GM18873 (cell line): ENCODE results near the gene PEX14.

Experiments
- ATAC-seq: cut with Tn5 transposase; IDR thresholded peaks from one replicate; pipeline ENCODE4 v1.9.1; 2021; ENCODE audit warnings: mild to moderate bottlenecking, moderate library complexity, moderate number of reproducible peaks; ENCODE audit not compliant: unreplicated experiment, low FRiP score

PEX14 gene

GRCh38 chr1:10640843-10641553 is 166.2 kb downstream of the PEX14 start:
- ATAC-seq = no peak

GRCh38 chr1:10641976-10642375 is 167.2 kb downstream of the PEX14 start:
- no peak for ATAC-seq

- no peak for ATAC-seq
Observed at GRCh38 chr1:10642403-10643080, 167.8 kb downstream of the PEX14 start.

DNA sequence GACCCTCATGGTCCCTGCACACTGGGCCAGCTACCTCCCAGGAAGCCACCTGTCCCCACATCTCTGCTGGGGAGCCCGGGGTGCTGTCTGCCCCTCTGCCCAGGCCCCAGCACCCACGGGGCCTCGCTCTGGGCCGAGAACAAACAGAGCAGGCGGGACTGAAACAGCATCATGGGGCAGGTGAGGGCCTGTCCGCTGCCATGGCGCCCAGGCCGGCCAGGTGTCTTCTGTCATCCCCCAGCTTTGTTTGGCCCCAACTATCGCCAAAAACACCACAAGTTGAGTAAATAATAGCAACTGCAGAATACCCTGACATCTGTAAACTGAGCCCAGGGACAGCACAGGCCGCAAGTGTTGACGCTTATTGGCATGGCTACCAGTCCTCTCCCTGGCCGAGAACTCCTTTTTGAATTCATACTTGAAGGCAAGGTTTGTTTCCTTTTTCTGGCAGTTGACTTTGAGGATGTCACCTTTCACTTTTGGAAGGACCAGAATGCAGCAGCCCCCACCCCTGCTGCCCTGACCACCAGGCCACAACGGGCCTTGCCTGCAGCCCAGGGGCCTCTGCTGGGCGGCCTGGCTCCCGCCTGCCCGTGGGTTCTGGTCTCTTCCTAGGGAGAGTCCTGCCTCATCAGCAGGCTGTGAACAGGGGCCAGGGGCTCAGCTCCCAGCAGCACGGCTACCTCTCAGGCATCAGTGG is 169.0 kb downstream of the PEX14 start:
- no peak for ATAC-seq

- no peak for ATAC-seq
Observed at GRCh38 chr1:10644307-10645128, 169.8 kb downstream of the PEX14 start.

GRCh38 chr1:10646347-10646861 is 171.7 kb downstream of the PEX14 start:
- ATAC-seq = no peak

DNA sequence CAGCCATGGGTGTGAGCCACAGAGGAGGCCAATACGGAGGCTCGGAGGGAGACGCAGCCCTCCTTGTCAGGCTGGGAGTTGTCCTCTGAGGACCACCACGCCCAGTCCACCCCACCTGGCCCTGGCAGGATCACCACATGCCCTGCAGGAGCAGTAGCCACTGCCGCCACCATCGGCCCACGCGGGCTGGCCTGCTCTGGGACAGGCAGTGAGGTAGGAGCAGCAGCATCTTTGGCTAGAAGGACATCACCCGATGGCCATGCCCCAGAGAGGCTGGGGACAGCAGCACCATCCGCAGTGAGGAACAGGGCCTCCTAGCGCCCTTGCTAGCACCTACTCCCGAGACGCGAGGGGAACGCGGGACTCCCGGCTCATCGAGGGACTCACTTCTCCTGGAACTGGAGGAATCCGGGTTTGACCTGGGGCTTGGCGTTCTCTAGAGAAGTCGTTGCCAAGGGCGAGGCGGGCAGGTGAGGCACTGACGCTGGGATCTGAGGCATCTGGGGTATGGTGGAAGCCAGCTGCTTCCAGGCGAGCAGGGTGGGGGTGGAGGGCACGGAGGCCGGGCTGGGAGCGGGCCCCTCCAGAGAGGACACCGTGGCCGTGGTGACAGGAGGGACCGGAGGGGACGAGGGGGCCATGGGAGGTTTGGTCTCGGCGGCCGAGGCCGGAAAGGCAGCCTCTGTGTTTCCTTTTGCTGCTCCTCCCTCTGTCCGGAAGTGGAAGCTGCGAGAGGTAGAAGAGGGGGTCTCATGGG is 172.8 kb downstream of the PEX14 start:
- ATAC-seq = no peak

DNA sequence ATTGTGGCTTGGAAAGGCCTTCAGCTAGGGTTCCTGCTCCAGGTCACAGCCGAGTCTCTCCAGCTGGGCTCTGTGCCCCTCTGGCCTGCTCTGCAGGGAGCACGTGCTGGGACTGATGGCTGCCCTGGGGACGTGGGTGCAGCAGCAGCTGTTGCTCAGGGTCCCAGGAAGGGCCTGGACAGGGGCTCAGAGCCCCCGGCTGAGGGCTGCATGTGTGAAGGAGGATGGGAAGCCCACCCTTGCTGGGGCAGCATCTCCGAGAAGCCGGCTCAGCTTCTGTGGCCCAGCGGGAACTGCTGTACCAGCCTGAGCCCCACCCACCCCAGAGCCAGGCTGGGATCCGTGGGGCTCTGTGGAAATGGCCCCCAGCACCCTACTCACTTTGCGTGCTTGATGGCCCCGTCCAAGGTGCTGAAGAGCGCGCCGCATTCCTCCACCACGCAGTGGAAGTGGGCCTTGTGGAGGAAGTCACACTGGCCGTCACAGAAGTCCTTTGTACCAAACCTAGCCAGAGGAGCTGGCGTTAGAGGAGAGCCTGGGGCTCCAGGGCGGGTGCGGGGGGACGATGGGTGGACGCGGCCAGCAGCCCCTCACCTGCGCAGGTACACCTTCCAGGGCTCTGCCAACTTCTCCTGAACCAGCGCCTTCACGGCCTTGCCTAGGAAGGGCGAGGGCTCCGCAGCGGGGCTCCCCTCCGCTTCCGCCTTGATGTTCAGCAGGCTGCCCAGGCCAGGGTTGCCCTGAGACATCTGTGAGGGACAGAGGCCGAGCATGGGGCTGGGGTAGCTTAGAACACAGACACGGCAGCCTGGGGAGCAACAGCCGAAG is 174.2 kb downstream of the PEX14 start:
- no peak for ATAC-seq

GRCh38 chr1:10649517-10650201 is 174.9 kb downstream of the PEX14 start:
- ATAC-seq = no peak

GRCh38 chr1:10650556-10651388 is 176.0 kb downstream of the PEX14 start:
- ATAC-seq = no peak

- no peak for ATAC-seq
Observed at GRCh38 chr1:10651389-10651766, 176.6 kb downstream of the PEX14 start.

- no peak for ATAC-seq
Observed at GRCh38 chr1:10651793-10652192, 177.0 kb downstream of the PEX14 start.

DNA sequence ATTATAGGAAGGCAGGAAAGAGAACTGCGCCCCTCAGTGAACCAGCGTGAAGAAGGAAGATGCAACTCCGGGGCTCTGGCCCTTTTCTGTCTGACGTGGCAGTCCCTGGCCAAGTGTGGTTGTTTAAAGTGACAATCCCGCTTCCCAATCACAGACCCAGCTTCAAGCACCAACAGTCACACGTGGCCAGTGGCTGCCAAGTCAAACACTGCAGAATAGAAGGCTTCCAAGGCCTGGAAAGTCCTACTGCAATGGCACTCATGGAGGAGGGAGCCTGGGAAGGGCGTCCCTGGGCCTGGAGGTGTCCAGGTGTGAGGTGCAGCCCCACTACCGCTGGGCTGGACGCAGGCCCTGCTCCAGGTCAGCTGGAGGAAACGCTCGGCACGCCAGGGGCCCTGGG is 177.9 kb downstream of the PEX14 start:
- ATAC-seq = no peak

- ATAC-seq = no peak
Observed at GRCh38 chr1:10653370-10654125, 178.8 kb downstream of the PEX14 start.

DNA sequence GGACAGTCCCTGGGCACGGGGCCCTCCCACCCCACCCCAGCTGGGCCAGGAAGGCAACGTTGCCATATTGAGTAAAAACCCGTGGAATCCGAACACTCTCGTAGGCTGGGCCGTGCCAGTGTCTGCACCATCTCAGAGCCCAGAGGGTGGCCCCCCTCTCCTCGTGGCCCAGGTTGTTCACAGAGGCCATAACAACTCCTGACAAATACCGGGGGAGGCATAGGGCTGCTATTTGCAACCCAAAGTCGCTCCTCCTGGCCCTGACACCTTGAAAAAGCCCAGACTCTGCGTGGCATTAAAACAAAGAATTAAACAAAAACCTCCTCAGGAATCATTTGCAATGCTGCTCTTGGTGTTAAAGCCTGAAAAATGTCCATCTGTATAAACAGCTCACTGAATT is 180.3 kb downstream of the PEX14 start:
- no peak for ATAC-seq

DNA sequence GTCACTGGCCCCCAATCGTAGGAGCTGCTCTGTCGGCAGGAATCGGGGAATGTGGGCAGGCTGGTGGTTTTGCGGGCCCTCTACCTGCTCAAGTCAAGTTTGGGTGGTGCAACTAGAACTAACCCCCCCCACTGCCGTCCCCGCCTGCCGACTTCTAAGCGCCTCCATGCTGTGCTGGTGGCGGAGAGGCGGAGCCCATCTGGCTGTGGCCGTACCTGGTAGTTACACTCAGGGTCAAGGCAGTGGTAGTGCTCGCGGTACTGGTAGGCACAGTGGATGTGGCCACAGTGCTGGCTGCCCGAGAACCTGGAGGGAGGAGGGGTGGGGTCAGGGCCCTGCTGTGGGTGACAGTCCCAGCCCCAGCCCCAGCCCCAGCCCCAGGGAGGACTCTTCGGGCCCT is 181.7 kb downstream of the PEX14 start:
- no peak for ATAC-seq
